ENCODE results near the gene ZDHHC1. TPM values are rescaled to one million over a fixed set of nuclear protein-coding genes. Genes with fewer than 3 reads are reported as not detected.

The ZDHHC1 gene
- total RNA-seq, 1 donor from 2014 or later, result 4.6 TPM

GRCh38 chr16:67399749-67400704, 16.2 kb downstream of the ZDHHC1 start:
- peaks cover 9% of the 10 kb centered on the region for H3K27me3 Mint-ChIP-seq (ENCODE audit: unreplicated experiment)
- H3K4me1 Mint-ChIP-seq (ENCODE audit: low read depth, unreplicated experiment), result peaks cover 8% of the 10 kb centered on the region
- H3K9me3 Mint-ChIP-seq (ENCODE audit: unreplicated experiment), result peaks cover 4% of the 10 kb centered on the region
- TF ChIP-seq CTCF (IDR thresholded peaks at IDR 0.05; ENCODE audit: partially characterized antibody, unreplicated experiment), result no peak
- DNase-seq, result no peak
- H3K27ac Mint-ChIP-seq (ENCODE audit: unreplicated experiment), result no peak overlapping the region
- H3K36me3 Mint-ChIP-seq (ENCODE audit: unreplicated experiment), result no peaks in the 10 kb centered on the region
- H3K4me3 Mint-ChIP-seq (ENCODE audit: unreplicated experiment), result no peak overlapping the region

GRCh38 chr16:67399218-67399733, 17.0 kb downstream of the ZDHHC1 start:
- H3K9me3 Mint-ChIP-seq (ENCODE audit: unreplicated experiment), result peaks cover 4% of the 10 kb centered on the region
- H3K4me1 Mint-ChIP-seq (ENCODE audit: low read depth, unreplicated experiment), result peaks cover 8% of the 10 kb centered on the region
- H3K36me3 Mint-ChIP-seq (ENCODE audit: unreplicated experiment), result no peaks in the 10 kb centered on the region
- H3K4me3 Mint-ChIP-seq (ENCODE audit: unreplicated experiment), result no peak overlapping the region
- TF ChIP-seq CTCF (IDR thresholded peaks at IDR 0.05; ENCODE audit: partially characterized antibody, unreplicated experiment), result peak; percentile 81
- H3K27ac Mint-ChIP-seq (ENCODE audit: unreplicated experiment), result no peak overlapping the region
- H3K27me3 Mint-ChIP-seq (ENCODE audit: unreplicated experiment), result peaks cover 9% of the 10 kb centered on the region
- peak; percentile 85 for DNase-seq

- no peak overlapping the region for H3K27ac Mint-ChIP-seq (ENCODE audit: unreplicated experiment)
- no peak for DNase-seq
- peaks cover 9% of the 10 kb centered on the region for H3K27me3 Mint-ChIP-seq (ENCODE audit: unreplicated experiment)
- no peak for TF ChIP-seq CTCF (IDR thresholded peaks at IDR 0.05; ENCODE audit: partially characterized antibody, unreplicated experiment)
- H3K4me1 Mint-ChIP-seq (ENCODE audit: low read depth, unreplicated experiment), result peaks cover 8% of the 10 kb centered on the region
- H3K36me3 Mint-ChIP-seq (ENCODE audit: unreplicated experiment), result no peaks in the 10 kb centered on the region
- H3K4me3 Mint-ChIP-seq (ENCODE audit: unreplicated experiment), result no peak overlapping the region
- H3K9me3 Mint-ChIP-seq (ENCODE audit: unreplicated experiment), result peaks cover 4% of the 10 kb centered on the region
Measured at GRCh38 chr16:67398546-67399217, 17.6 kb downstream of the ZDHHC1 start.

GRCh38 chr16:67397812-67398545, 18.3 kb downstream of the ZDHHC1 start:
- TF ChIP-seq CTCF (IDR thresholded peaks at IDR 0.05; ENCODE audit: partially characterized antibody, unreplicated experiment), result no peak
- Mint-ChIP-seq H3K4me3 (ENCODE audit: unreplicated experiment) (no peak overlapping the region), H3K4me1 (ENCODE audit: low read depth, unreplicated experiment) (peaks cover 8% of the 10 kb centered on the region), H3K9me3 (ENCODE audit: unreplicated experiment) (peaks cover 4% of the 10 kb centered on the region), H3K27me3 (ENCODE audit: unreplicated experiment) (peaks cover 6% of the 10 kb centered on the region), H3K27ac (ENCODE audit: unreplicated experiment) (no peak overlapping the region), H3K36me3 (ENCODE audit: unreplicated experiment) (no peaks in the 10 kb centered on the region)
- DNase-seq, result no peak
